Astrocyte of the hippocampus (primary cell): Measurements from ENCODE around the gene EXOC3L1.

Source experiments
- DNase-seq: peaks from one replicate; pipeline ENCODE4 v3.0.0; 2011; ENCODE audit warnings: low read depth, low spot score

The EXOC3L1 gene

GRCh38 chr16:67183627-67184452, 6.1 kb downstream of the EXOC3L1 start, which contains the start of gene MATCAP1:
Gene MATCAP1 (minus strand): TSS chr16:67183963. CDS start chr16:67180610, 3,353 bp downstream.
- peak; percentile 98 for DNase-seq

- no peak for DNase-seq
Measured at GRCh38 chr16:67183284-67183626, 6.7 kb downstream of the EXOC3L1 start.

GRCh38 chr16:67182288-67182687, 7.6 kb downstream of the EXOC3L1 start:
- DNase-seq, result no peak

GRCh38 chr16:67181346-67181745, 8.6 kb downstream of the EXOC3L1 start:
- DNase-seq, result peak; percentile 73

- DNase-seq, result no peak
Measured at GRCh38 chr16:67180166-67180565, 9.8 kb downstream of the EXOC3L1 start.

- no peak for DNase-seq
Measured at GRCh38 chr16:67179421-67180080, 10.4 kb downstream of the EXOC3L1 start.

- peak; percentile 71 for DNase-seq
Measured at GRCh38 chr16:67177743-67178699, 11.9 kb downstream of the EXOC3L1 start.

GRCh38 chr16:67176662-67177061, 13.3 kb downstream of the EXOC3L1 start:
- DNase-seq, result no peak

GRCh38 chr16:67174706-67175231, 15.2 kb downstream of the EXOC3L1 start:
- DNase-seq, result no peak

GRCh38 chr16:67173808-67174705, 15.9 kb downstream of the EXOC3L1 start:
- peak; percentile 93 for DNase-seq

- no peak for DNase-seq
Measured at GRCh38 chr16:67173323-67173722, 16.6 kb downstream of the EXOC3L1 start.

- DNase-seq, result peak; percentile 40
Measured at GRCh38 chr16:67170949-67171649, 18.8 kb downstream of the EXOC3L1 start.

- DNase-seq, result peak; percentile 89
Measured at GRCh38 chr16:67170168-67170948, 19.6 kb downstream of the EXOC3L1 start, which contains the start of gene NOL3. Gene NOL3 (plus strand): TSS chr16:67170538.

- peak; percentile 55 for DNase-seq
Measured at GRCh38 chr16:67169642-67170167, 20.2 kb downstream of the EXOC3L1 start.

GRCh38 chr16:67169011-67169451, 20.9 kb downstream of the EXOC3L1 start:
- DNase-seq, result no peak

- no peak for DNase-seq
Measured at GRCh38 chr16:67167588-67167987, 22.3 kb downstream of the EXOC3L1 start.

- no peak for DNase-seq
Measured at GRCh38 chr16:67166598-67167168, 23.3 kb downstream of the EXOC3L1 start.

GRCh38 chr16:67166110-67166547, 23.8 kb downstream of the EXOC3L1 start:
- DNase-seq, result no peak
